Fibroblast of skin of right quadriceps (primary cell): ENCODE results near the gene KRT4.
"Not testable (repeated sequence)": the region's sequence is repeated elsewhere in the genome, so short reads cannot be mapped to it uniquely, and the experiment has no call there.

Experiments used
- DNase-seq: peaks from one replicate; pipeline ENCODE4 v3.0.0-alpha.2; 2013

KRT4 gene

DNA sequence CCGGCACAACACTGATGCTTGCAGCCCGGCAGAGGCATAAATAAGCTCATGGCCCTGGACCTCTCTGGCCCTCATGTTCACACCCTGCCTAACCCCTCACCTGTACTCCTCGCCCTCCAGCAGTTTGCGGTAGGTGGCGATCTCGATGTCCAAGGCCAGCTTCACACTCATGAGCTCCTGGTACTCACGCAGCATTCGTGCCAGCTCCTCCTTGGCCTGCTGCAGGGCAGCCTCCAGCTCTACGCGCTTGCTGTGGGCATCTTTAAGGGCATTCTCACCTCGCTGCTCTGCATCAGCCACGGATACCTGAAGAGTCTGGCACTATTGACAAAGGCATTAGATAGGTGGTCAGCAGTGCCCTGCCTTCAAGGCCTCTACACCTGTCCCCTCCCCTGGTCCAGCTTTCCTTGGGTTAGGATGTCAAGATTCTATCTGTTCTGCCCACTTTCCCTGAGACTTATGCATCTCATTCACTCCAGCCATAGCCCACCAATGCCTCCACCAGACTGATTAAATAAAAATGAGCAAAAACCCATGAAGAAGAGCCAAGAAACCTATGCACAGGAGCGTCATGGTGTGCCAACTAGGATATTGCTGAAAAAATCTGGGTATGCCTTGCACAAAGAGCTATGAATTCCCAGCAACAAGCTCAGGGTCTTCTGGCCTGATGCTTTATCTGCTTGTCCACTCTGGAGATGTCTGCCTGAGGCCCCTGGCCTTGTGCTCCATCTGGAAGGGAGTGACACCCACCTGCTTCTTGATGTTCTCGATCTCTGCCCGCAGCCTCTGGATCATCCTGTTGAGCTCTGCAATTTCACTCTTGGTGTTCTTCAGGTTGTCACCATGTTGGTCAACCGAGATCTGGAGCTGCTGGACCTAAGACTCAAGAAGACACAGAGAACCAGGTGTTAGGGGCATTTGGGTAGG lies 6.1 kb downstream of the KRT4 start:
- DNase-seq = no peak

GRCh38 chr12:52806821-52807543 lies 6.9 kb downstream of the KRT4 start:
- DNase-seq = no peak

- no peak for DNase-seq
Observed at GRCh38 chr12:52806169-52806811, 7.6 kb downstream of the KRT4 start.

DNA sequence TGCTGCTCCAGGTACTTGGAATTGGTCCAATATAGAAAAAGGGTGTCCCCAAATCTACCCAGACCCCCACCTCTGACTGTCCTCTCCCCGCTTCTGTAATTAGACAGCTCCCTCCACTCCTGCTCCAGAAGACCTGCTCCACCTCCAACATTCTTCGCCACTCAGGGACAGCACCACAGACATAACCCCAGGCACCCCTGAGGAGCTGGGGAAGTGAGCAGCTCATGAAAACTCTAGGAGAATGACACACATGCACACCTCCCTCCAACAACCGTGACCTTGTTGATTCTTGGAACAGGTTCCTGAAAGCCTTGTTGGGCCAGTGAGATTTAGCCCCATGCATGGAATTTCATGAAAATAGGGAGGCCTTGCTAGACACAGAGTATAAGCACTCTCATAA lies 8.2 kb downstream of the KRT4 start:
- DNase-seq = no peak

DNA sequence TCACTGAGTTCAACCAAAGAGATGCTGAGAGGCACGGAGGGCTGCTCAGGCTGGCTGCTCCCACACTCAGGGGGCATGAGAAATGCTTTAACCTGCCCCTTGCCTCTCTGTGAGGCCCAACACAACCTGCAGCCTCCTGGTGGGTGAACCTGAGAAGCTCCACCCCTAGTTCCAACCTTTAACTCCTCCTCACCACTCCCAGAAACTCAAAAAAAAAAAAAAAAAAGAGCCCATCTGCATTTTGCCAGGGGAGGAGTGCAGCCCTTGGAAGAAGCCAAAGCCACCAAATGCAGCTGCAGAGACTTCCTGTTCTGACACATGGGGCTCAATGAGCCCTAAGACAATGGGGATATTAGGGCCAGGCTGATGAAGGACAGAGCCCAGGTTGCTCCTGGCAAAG lies 8.9 kb downstream of the KRT4 start:
- no peak for DNase-seq

DNA sequence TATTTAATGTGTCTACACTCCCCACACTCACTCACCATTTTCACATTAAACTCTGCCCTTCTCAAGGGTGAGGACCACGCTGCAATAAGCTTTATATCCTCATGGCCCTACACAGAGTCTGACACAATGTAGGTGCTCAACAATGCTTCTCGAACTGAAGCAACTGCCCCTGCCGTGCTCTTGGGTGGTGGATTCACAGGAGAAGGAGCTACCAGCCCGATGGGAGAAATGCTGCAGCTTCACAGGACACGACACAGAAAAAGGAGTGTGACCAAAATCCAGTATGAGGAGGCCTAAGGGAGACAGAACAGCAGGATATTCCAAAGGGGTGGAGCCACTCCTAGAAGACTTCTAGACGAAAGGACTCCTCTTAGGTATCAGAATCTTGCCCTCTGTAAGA lies 11.5 kb downstream of the KRT4 start:
- DNase-seq = no peak

- DNase-seq = no peak
Observed at GRCh38 chr12:52801773-52802172, 12.1 kb downstream of the KRT4 start.

DNA sequence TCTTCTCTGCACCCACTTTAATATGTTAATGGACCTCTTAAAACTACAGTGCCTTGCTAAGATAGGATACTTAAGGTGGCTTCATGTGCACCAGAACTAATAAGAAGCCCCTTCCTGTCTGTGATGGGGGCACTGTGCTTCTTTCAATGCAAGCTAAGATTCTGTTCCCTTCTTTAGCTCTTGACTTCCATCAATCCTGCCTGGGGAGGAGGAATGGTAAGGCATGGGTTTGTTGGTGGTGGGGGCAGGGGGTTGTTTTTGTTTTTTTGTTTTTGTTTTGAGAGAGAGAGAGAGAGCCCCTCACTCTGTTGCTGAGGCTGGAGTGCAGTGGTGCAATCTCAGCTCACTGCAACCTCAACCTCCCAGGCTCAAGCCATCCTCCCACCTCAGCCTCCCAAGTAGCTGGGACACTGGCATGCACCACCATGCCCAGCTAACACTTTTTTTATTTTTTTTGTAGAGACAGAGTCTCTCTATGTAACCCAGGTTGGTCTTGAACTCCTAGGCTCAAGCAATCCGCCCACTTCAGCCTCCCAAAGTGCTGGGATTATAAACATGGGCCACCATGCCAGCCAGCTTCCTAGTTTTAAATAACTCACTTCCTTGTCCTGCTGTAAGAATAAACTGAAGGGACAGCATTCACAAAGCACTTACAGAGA lies 13.5 kb downstream of the KRT4 start:
- DNase-seq = no peak

GRCh38 chr12:52799505-52800211 lies 14.3 kb downstream of the KRT4 start:
- DNase-seq = no peak

- peak; percentile 81 for DNase-seq
Observed at GRCh38 chr12:52798671-52799504, 15.0 kb downstream of the KRT4 start.

DNA sequence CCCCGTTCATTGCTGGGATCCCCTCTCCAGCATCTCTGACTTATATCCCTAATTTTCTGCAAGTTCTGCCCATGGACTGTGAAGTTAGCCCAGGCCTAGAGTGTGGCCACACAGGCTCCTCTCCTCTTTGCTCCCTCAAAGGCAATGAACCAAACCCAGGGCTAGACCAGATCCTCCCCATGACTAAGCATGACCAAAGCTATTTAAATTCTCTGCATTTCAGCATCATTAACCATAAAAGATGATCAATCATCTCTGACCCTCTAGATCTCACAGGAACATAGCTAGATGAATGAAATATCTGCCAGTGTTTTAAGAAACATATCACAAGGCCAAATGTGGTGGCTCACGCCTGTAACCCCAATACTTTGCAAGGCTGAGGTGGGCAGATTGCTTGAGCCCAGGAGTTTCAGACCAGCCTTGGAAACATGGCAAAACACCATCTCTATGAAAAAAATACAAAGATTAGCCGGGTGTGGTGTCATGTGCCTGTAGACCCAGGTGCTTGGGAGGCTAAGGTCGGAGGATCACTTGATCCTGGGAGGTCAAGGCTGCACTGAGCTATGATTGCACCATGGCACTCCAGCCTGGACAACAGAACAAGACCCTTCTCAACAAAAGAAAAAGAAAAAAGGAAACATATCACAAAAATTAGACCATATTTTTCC lies 15.8 kb downstream of the KRT4 start:
- peak; percentile 79 for DNase-seq

DNA sequence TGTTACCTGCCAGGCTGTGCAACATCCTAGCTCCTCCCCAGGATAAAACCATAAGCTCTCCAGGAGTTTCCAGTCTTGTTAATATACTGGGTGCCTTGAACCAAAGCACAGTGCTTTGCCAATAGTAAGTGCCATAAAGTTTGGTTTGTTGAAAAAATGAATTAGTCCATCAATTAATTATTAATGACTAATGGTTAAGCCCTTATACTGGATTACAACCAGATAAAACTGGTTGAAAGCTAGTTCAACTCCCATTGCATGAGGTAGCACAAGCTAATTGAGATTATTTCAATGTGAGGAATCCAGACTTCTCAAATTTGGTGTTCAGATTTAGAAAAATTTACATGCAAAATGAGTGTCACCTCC lies 16.4 kb downstream of the KRT4 start:
- DNase-seq = no peak

DNA sequence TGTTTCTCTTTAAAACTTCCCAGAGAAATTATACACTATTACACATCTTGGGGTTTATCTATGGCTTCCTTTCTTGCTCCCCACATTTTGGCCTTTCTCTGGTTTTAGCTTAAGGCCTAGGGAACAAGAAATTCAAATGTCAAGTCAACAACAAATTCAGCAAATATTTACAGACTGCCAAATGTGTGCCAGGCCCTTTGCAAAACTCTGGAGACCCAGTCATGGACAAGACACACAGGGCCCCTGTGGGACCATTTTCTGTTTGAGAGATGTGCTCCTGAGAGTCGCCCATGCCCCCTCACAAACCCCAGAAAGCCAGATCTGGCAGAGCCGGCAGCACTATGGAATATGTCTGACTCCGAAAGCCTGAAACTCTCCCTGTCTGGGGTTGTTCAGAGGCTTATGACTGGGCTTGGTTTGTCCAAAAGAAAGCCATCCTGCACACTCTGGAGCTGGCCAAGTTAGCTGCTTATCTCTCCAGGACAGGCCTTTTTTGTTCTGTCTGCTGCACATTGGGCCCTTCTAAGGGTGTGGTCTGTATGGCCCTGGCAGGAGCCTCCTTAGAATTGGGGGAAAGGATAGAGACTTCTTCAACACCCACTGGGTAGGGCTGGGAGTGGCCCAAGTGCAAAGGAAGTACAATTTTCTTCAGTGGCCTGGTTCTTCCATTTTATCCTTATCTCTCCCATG lies 16.9 kb downstream of the KRT4 start:
- DNase-seq = no peak

DNA sequence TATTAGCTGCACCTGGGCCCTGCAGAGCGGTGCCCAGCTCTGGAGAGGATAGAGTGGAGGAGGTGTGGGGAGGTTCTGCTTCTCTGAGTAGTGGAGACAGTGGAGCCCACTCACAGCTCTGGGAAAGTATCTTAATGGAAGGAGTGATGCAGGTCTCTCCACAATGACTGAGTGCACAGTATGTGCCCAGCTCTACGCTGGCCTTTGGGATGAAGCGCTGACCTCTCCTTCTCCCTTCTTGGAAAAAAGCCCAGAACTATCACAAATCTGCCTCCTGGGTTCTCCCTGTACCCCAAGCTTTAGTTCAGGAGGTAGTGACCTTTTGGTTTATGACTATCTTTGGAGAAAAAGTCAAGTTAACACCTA lies 17.5 kb downstream of the KRT4 start:
- no peak for DNase-seq

DNA sequence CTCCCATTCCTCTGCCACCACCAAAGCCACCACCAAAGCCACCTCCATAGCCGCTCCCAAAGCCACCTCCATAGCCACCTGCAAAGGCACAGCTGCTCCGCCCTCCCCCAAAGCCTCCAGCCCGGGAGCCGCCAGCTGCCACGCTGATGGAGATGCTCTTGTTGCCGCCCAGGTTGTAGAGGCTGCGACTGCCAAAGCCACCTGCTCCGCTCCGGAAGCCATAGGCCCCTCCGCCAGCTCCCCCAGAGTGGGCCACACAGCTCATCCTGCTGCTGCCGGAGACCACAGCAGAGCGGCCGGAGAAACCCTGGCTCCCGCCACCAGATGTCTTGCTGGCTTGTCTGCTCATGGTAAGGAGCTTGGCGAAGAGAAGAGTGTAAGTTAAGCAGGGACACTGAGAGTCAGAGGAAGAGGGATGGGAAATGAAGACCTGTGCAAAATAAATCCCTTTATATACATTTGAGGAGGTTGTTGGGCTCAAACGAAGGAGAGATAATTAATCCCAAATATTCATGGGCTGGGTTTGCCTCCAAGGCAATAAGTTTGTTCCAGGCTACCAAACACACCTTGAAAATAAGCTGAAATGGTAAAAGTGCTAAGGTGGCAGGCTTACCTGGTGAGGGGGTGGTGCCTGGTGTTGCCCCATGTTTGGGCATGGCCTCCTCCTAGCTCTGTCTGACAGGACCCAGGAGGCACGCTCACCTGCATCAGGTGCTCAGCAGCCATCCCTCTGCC lies 18.1 kb downstream of the KRT4 start, which contains the start of gene KRT3:
Gene KRT3 (minus strand): TSS at position 424 of the 735 bp plus-strand sequence. CDS start 75 bp downstream, at position 349.
- no peak for DNase-seq

DNA sequence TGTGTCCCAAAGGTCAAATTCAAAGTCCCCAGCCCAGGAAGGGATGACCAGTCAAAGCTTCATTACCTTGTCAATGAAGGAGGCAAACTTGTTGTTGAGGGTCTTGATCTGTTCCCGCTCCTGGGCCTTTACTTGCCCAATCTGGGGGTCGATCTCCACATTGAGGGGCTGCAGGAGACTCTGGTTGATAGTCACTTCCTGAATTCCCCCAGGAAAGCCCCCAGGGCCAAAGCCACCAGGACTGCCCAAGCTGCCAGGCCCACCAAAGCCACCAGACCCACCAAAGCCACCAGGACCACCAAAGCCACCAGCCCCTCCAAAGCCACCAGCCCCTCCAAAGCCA lies 18.6 kb downstream of the KRT4 start:
- DNase-seq = not testable (repeated sequence)

- DNase-seq = peak; percentile 69
Observed at GRCh38 chr12:52794479-52795331, 19.2 kb downstream of the KRT4 start.

GRCh38 chr12:52792185-52793029 lies 21.5 kb downstream of the KRT4 start:
- no peak for DNase-seq
